PC-9 (cell line): ENCODE data around the gene CLASP1.

ENCODE experiments used
- CTCF ChIP-seq: fragments of 200-600 bp; sonication (generic); conservative IDR thresholded peaks from 2 replicates; pipeline ENCODE4 v1.6.1; 2017; ENCODE audit warnings: mixed run types, antibody characterized with exemption, mild to moderate bottlenecking, moderate library complexity
- EZH2 ChIP-seq: fragments of 200-600 bp; sonication (generic); IDR thresholded peaks from 2 replicates; pipeline ENCODE4 v1.8.0; 2017; ENCODE audit warnings: antibody characterized with exemption, low read depth

GRCh38 chr2:121501554-121501953 is 147.7 kb downstream of the CLASP1 start:
- TF ChIP-seq EZH2 (no peak), CTCF (no peak)
